KMS-11 (cell line): ENCODE data around the gene NACC1.

Experiments
- H2AFZ ChIP-seq: fragments of 200-600 bp; sonication (generic); 2 replicates; pipeline ENCODE4 v1.6.1; 2016; ENCODE audit warnings: antibody characterized with exemption, mixed run types, low read depth
- H3K27ac ChIP-seq: fragments of 200-600 bp; sonication (generic); 2 replicates; pipeline ENCODE4 v1.6.1; 2016; ENCODE audit warnings: mild to moderate bottlenecking, mixed run types
- H3K27me3 ChIP-seq: fragments of 200-600 bp; sonication (generic); 2 replicates; pipeline ENCODE4 v1.6.1; 2017; ENCODE audit warnings: mild to moderate bottlenecking, low read depth, mixed run types, moderate library complexity; ENCODE audit not compliant: insufficient read depth
- H3K36me3 ChIP-seq: fragments of 200-600 bp; sonication (generic); 2 replicates; pipeline ENCODE4 v1.6.1; 2017; ENCODE audit warnings: mild to moderate bottlenecking, mixed run types; ENCODE audit not compliant: insufficient read depth
- H3K4me1 ChIP-seq: fragments of 200-600 bp; sonication (generic); 2 replicates; pipeline ENCODE4 v1.6.1; 2016; ENCODE audit warnings: mild to moderate bottlenecking, low read depth, mixed run types; ENCODE audit not compliant: poor library complexity, severe bottlenecking
- H3K4me2 ChIP-seq: fragments of 200-600 bp; sonication (generic); 2 replicates; pipeline ENCODE4 v1.7.0; 2016; ENCODE audit warnings: mild to moderate bottlenecking, mixed run types
- H3K4me3 ChIP-seq: fragments of 200-600 bp; sonication (generic); IDR thresholded peaks from 2 replicates; pipeline ENCODE4 v1.6.1; 2017; ENCODE audit warnings: low read depth, low read length, mixed read lengths; ENCODE audit not compliant: insufficient read depth
- H3K79me2 ChIP-seq: fragments of 200-600 bp; sonication (generic); 2 replicates; pipeline ENCODE4 v1.6.1; 2016; ENCODE audit warnings: low read depth, mixed run types; ENCODE audit not compliant: insufficient read depth
- H3K9ac ChIP-seq: fragments of 200-600 bp; sonication (generic); 2 replicates; pipeline ENCODE4 v1.6.1; 2016; ENCODE audit warnings: mild to moderate bottlenecking, mixed run types
- H4K20me1 ChIP-seq: fragments of 200-600 bp; sonication (generic); 2 replicates; pipeline ENCODE4 v1.6.1; 2016; ENCODE audit warnings: mild to moderate bottlenecking, mixed run types; ENCODE audit not compliant: insufficient read depth
- TF ChIP-seq, protein P1 (sequence below): fragments of 200-600 bp; sonication (generic); conservative IDR thresholded peaks from 2 replicates; pipeline ENCODE4 v1.6.1; 2017; ENCODE audit warnings: low read depth, mild to moderate bottlenecking, antibody characterized with exemption, low read length, moderate library complexity, mixed read lengths

The NACC1 gene

DNA sequence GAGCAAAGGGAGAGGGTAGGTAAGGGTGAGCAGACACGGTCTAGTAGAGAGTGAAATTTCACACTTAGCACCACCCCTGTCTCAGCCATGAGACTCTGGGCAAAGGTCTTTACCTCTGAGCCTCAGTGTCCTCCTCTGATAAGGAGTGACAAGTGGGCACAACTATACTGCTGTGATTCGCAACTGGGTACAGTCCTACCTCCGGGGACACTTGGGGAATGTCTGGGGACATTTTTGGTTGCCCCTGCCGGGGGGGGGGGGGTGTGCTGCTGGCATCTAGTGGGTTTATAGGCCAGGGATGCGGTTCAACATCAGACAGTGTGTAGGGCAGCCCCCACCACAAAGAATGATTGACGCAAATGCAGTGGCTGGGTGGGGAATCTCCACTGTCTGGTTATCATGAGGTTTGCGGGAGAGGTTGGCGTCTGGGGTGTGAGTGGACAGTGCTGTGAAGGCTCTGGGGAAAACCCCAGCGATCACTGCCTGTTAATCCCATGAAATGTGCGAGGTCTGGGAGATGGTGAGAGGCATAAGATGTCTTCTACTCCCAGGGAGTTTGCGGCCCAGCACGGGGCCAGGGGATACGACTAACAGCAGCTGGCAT, 4.3 kb downstream of the NACC1 start:
- H3K4me2 ChIP-seq = no peak overlapping the region
- TF ChIP-seq, protein P1, sequence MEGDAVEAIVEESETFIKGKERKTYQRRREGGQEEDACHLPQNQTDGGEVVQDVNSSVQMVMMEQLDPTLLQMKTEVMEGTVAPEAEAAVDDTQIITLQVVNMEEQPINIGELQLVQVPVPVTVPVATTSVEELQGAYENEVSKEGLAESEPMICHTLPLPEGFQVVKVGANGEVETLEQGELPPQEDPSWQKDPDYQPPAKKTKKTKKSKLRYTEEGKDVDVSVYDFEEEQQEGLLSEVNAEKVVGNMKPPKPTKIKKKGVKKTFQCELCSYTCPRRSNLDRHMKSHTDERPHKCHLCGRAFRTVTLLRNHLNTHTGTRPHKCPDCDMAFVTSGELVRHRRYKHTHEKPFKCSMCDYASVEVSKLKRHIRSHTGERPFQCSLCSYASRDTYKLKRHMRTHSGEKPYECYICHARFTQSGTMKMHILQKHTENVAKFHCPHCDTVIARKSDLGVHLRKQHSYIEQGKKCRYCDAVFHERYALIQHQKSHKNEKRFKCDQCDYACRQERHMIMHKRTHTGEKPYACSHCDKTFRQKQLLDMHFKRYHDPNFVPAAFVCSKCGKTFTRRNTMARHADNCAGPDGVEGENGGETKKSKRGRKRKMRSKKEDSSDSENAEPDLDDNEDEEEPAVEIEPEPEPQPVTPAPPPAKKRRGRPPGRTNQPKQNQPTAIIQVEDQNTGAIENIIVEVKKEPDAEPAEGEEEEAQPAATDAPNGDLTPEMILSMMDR = no peak
- H3K36me3 ChIP-seq = no peaks in the 10 kb centered on the region; the same call in 1 of the 2 replicates
- H3K4me1 ChIP-seq = peaks cover 7% of the 10 kb centered on the region
- no peak overlapping the region for H3K9ac ChIP-seq
- no peak overlapping the region for H2AFZ ChIP-seq
- no peak overlapping the region for H3K4me3 ChIP-seq
- H3K27me3 ChIP-seq = no peaks in the 10 kb centered on the region
- H3K79me2 ChIP-seq = peaks cover 78% of the 10 kb centered on the region
- peaks cover 4% of the 10 kb centered on the region; the same call in 1 of the 2 replicates for H4K20me1 ChIP-seq
- no peak overlapping the region for H3K27ac ChIP-seq

DNA sequence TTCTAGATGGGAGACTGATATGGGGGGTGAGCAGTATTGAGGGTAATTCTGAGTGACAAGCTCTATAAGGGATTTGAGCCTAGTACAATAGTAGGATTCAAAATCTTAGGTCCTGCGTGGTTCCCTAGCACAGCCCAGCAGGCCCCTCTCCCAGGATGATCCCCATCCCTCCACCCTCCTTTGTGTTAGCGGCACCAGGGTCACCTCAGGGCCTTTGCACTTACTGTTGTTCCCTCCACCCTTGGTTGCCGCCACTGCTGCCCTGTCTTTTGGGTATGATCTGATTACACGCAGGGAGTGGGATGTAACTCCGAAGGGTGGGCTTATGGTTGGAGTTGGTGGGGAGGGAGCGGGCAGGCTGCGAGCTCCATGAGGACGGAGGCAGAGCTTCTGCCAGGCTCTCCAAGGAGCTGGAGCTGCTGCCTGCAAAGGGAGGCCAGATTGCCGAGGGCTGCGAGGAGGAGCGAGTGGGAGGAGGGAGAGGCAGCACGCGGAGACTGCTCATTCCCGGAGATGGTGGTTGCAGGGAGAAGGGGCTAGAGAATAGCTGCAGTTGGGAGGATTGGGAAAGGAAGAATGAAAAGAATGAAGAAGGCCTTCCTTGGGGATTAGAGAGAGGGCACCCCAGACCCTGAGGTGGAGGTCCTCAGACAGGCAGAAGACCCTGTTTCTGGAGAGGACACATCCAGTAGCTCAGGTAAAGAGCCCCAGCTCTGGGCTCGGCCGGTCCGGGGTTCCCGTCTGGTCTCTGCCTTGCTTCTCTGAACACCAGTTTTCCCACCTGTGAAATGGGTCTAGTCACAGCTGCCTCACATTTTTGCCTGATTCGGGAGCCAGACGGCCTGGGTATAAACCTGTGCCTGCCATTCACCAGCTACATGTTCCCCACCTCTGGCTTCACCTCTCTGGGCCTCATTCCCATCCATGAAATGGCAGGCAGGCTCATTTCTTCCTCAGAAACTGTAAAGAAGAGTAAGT, 5.2 kb downstream of the NACC1 start:
- no peak overlapping the region for H3K4me2 ChIP-seq
- H3K36me3 ChIP-seq = no peaks in the 10 kb centered on the region; the same call in 1 of the 2 replicates
- H3K27me3 ChIP-seq = no peaks in the 10 kb centered on the region
- no peak overlapping the region for H2AFZ ChIP-seq
- H3K4me1 ChIP-seq = peaks cover 7% of the 10 kb centered on the region
- peaks cover 4% of the 10 kb centered on the region; the same call in 1 of the 2 replicates for H4K20me1 ChIP-seq
- no peak overlapping the region for H3K27ac ChIP-seq
- peaks cover 85% of the 10 kb centered on the region for H3K79me2 ChIP-seq
- H3K9ac ChIP-seq = no peak overlapping the region
- TF ChIP-seq, protein P1 = no peak
- no peak overlapping the region for H3K4me3 ChIP-seq

DNA sequence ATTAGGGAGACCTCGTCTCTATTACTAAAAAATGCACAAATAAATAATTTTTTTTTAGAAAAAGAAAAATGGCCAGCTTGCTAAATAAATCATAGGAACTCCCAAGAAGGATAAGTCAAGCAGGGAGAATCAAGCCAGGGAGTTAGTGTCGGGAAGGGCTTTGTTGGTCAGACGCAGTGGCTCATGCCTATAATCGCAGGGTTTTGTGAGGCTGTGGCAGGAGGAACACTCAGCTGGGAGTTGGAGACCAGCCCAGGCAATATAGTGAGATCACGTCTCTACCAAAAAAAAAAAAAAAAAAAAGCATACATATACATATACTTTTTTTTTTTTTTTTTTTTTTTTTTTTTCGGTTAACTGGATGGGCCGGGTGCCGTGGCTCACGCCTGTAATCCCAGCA, 9.0 kb downstream of the NACC1 start:
- peaks cover 80% of the 10 kb centered on the region for H3K79me2 ChIP-seq

DNA sequence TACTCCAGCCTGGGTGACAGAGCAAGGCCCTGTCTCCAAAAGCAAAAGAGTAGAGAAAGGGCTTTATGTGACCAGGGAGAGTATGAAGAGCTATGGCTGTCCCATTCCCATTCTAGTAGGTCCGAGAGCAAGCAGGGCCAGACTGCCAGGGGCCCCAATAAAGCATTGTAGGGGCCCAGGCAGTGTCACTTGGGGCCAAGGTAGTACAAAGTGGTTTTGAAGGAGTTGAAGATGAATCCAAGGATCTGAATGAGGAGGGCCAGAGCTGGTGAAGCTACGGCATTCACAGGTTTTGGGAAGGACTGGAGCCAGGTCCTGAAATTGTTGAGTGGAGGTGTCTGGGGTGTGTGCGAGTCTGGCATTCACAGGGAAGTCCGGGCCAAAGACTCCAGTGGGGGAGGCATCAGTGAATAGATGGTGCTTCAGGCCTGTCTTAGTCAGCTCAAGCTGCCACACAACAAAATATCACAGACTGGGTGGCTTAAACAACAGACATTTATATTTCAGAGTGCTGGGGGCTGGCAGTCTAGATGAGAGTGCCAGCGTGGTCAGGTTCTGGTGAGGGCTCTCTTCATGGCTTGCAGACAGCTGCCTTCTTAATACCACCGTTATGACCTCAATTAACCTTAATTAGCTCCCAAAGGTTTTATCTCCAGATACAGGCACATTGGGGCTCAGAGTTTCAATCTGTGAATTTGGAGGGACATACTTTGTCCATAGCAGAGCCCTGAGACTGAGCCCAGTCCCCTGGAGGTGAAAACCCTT, 9.9 kb downstream of the NACC1 start:
- Histone ChIP-seq H3K27ac (no peak overlapping the region), H2AFZ (no peak overlapping the region), H3K36me3 (no peaks in the 10 kb centered on the region; the same call in 1 of the 2 replicates), H4K20me1 (peaks cover 12% of the 10 kb centered on the region), H3K4me2 (no peak overlapping the region), H3K4me3 (no peak overlapping the region), H3K27me3 (no peaks in the 10 kb centered on the region), H3K79me2 (peaks cover 77% of the 10 kb centered on the region), H3K9ac (no peak overlapping the region), H3K4me1 (no peaks in the 10 kb centered on the region)
- TF ChIP-seq, protein P1 = no peak

More for the DNA sequence above, 9.0 kb downstream of the NACC1 start:
- H3K4me1 ChIP-seq = no peaks in the 10 kb centered on the region
- H4K20me1 ChIP-seq = peaks cover 12% of the 10 kb centered on the region
- H2AFZ ChIP-seq = no peak overlapping the region
- no peak overlapping the region for H3K4me3 ChIP-seq
- H3K9ac ChIP-seq = no peak overlapping the region
- no peak overlapping the region for H3K4me2 ChIP-seq
- no peaks in the 10 kb centered on the region; the same call in 1 of the 2 replicates for H3K36me3 ChIP-seq
- no peak overlapping the region for H3K27ac ChIP-seq
- TF ChIP-seq, protein P1 = no peak
- no peaks in the 10 kb centered on the region for H3K27me3 ChIP-seq
